ENCODE measurements around the gene TTLL7.

Gene TTLL7

GRCh38 chr1:84008631-84009030, 9.7 kb upstream of the TTLL7 start:
- H3K27me3 ChIP-seq (ENCODE audit: low read depth, low read length), result no peaks in the 10 kb centered on the region
- TF ChIP-seq EZH2phosphoT487 (IDR thresholded peaks at IDR 0.05; ENCODE audit: low read depth) (no peak), CTCF (IDR thresholded peaks at IDR 0.05; ENCODE audit: low read depth, low read length) (no peak)
- H2AFZ ChIP-seq (ENCODE audit: low read depth, low read length), result no peak overlapping the region
- H3K79me2 ChIP-seq (ENCODE audit: low read length), result no peaks in the 10 kb centered on the region
- H3K36me3 ChIP-seq (replicated peaks; ENCODE audit: low read depth, low read length), result peaks cover 11% of the 10 kb centered on the region
- H3K4me2 ChIP-seq (ENCODE audit: low read length), result no peak overlapping the region
- H3K27ac ChIP-seq (ENCODE audit: low read length), result no peak overlapping the region
- no peak overlapping the region for H3K4me3 ChIP-seq (ENCODE audit: low read length)
- peaks cover 5% of the 10 kb centered on the region; the same call in 1 of the 2 replicates for H3K9me3 ChIP-seq (ENCODE audit: insufficient read depth, low read length)
- no peaks in the 10 kb centered on the region for H4K20me1 ChIP-seq (ENCODE audit: insufficient read depth, low read length)
- no peak overlapping the region for H3K9ac ChIP-seq (ENCODE audit: low read length)
- H3K4me1 ChIP-seq (ENCODE audit: low read length), result peaks cover 18% of the 10 kb centered on the region

- Histone ChIP-seq H3K36me3 (replicated peaks; ENCODE audit: low read depth, low read length) (peaks cover 11% of the 10 kb centered on the region), H3K4me2 (ENCODE audit: low read length) (no peak overlapping the region), H3K79me2 (ENCODE audit: low read length) (no peaks in the 10 kb centered on the region), H3K4me1 (ENCODE audit: low read length) (peaks cover 28% of the 10 kb centered on the region), H3K27me3 (ENCODE audit: low read depth, low read length) (no peaks in the 10 kb centered on the region), H4K20me1 (ENCODE audit: insufficient read depth, low read length) (no peaks in the 10 kb centered on the region), H2AFZ (ENCODE audit: low read depth, low read length) (no peak overlapping the region), H3K27ac (ENCODE audit: low read length) (peak overlapping the region; percentile 35), H3K9ac (ENCODE audit: low read length) (no peak overlapping the region), H3K4me3 (ENCODE audit: low read length) (no peak overlapping the region), H3K9me3 (ENCODE audit: insufficient read depth, low read length) (peaks cover 5% of the 10 kb centered on the region; the same call in 1 of the 2 replicates)
- no peak for TF ChIP-seq EZH2phosphoT487 (IDR thresholded peaks at IDR 0.05; ENCODE audit: low read depth)
- no peak for TF ChIP-seq CTCF (IDR thresholded peaks at IDR 0.05; ENCODE audit: low read depth, low read length)
Measured at GRCh38 chr1:84006591-84006990, 7.7 kb upstream of the TTLL7 start.

GRCh38 chr1:84001501-84001900, 2.6 kb upstream of the TTLL7 start:
- Histone ChIP-seq H3K27me3 (ENCODE audit: low read depth, low read length) (peaks cover 4% of the 10 kb centered on the region; the same call in 1 of the 2 replicates), H3K27ac (ENCODE audit: low read length) (no peak overlapping the region), H3K4me3 (ENCODE audit: low read length) (no peak overlapping the region), H3K9me3 (ENCODE audit: insufficient read depth, low read length) (0 out of 2 replicates have a peak, but pooled peaks cover 5% of the 10 kb centered on the region), H2AFZ (ENCODE audit: low read depth, low read length) (no peak overlapping the region), H3K9ac (ENCODE audit: low read length) (no peak overlapping the region), H3K4me1 (ENCODE audit: low read length) (peaks cover 35% of the 10 kb centered on the region), H3K4me2 (ENCODE audit: low read length) (no peak overlapping the region), H3K36me3 (replicated peaks; ENCODE audit: low read depth, low read length) (no peaks in the 10 kb centered on the region), H3K79me2 (ENCODE audit: low read length) (no peaks in the 10 kb centered on the region), H4K20me1 (ENCODE audit: insufficient read depth, low read length) (no peaks in the 10 kb centered on the region)
- no peak for TF ChIP-seq EZH2phosphoT487 (IDR thresholded peaks at IDR 0.05; ENCODE audit: low read depth)
- TF ChIP-seq CTCF (IDR thresholded peaks at IDR 0.05; ENCODE audit: low read depth, low read length), result no peak

GRCh38 chr1:84000954-84001495, 2.1 kb upstream of the TTLL7 start:
- Histone ChIP-seq H3K9ac (ENCODE audit: low read length) (no peak overlapping the region), H3K4me1 (ENCODE audit: low read length) (peaks cover 35% of the 10 kb centered on the region), H3K36me3 (replicated peaks; ENCODE audit: low read depth, low read length) (no peaks in the 10 kb centered on the region), H3K79me2 (ENCODE audit: low read length) (no peaks in the 10 kb centered on the region), H3K27ac (ENCODE audit: low read length) (no peak overlapping the region), H3K9me3 (ENCODE audit: insufficient read depth, low read length) (0 out of 2 replicates have a peak, but pooled peaks cover under 1% of the 10 kb centered on the region), H4K20me1 (ENCODE audit: insufficient read depth, low read length) (no peaks in the 10 kb centered on the region), H2AFZ (ENCODE audit: low read depth, low read length) (0 out of 2 replicates have a peak overlapping the region, but pooled peaks have one; percentile 18), H3K4me3 (ENCODE audit: low read length) (no peak overlapping the region), H3K4me2 (ENCODE audit: low read length) (peak overlapping the region; percentile 91), H3K27me3 (ENCODE audit: low read depth, low read length) (peaks cover 4% of the 10 kb centered on the region; the same call in 1 of the 2 replicates)
- no peak for TF ChIP-seq EZH2phosphoT487 (IDR thresholded peaks at IDR 0.05; ENCODE audit: low read depth)
